KMS-11 (cell line): ENCODE measurements around the gene NAV2.

Experiments
- H2AFZ ChIP-seq: fragments of 200-600 bp; sonication (generic); 2 replicates; pipeline ENCODE4 v1.6.1; 2016; ENCODE audit warnings: antibody characterized with exemption, mixed run types, low read depth
- H3K27ac ChIP-seq: fragments of 200-600 bp; sonication (generic); 2 replicates; pipeline ENCODE4 v1.6.1; 2016; ENCODE audit warnings: mild to moderate bottlenecking, mixed run types
- H3K27me3 ChIP-seq: fragments of 200-600 bp; sonication (generic); 2 replicates; pipeline ENCODE4 v1.6.1; 2017; ENCODE audit warnings: mild to moderate bottlenecking, low read depth, mixed run types, moderate library complexity; ENCODE audit not compliant: insufficient read depth
- H3K36me3 ChIP-seq: fragments of 200-600 bp; sonication (generic); 2 replicates; pipeline ENCODE4 v1.6.1; 2017; ENCODE audit warnings: mild to moderate bottlenecking, mixed run types; ENCODE audit not compliant: insufficient read depth
- H3K4me1 ChIP-seq: fragments of 200-600 bp; sonication (generic); 2 replicates; pipeline ENCODE4 v1.6.1; 2016; ENCODE audit warnings: mild to moderate bottlenecking, low read depth, mixed run types; ENCODE audit not compliant: poor library complexity, severe bottlenecking
- H3K4me2 ChIP-seq: fragments of 200-600 bp; sonication (generic); 2 replicates; pipeline ENCODE4 v1.7.0; 2016; ENCODE audit warnings: mild to moderate bottlenecking, mixed run types
- H3K4me3 ChIP-seq: fragments of 200-600 bp; sonication (generic); IDR thresholded peaks from 2 replicates; pipeline ENCODE4 v1.6.1; 2017; ENCODE audit warnings: low read depth, low read length, mixed read lengths; ENCODE audit not compliant: insufficient read depth
- H3K79me2 ChIP-seq: fragments of 200-600 bp; sonication (generic); 2 replicates; pipeline ENCODE4 v1.6.1; 2016; ENCODE audit warnings: low read depth, mixed run types; ENCODE audit not compliant: insufficient read depth
- H3K9ac ChIP-seq: fragments of 200-600 bp; sonication (generic); 2 replicates; pipeline ENCODE4 v1.6.1; 2016; ENCODE audit warnings: mild to moderate bottlenecking, mixed run types
- H4K20me1 ChIP-seq: fragments of 200-600 bp; sonication (generic); 2 replicates; pipeline ENCODE4 v1.6.1; 2016; ENCODE audit warnings: mild to moderate bottlenecking, mixed run types; ENCODE audit not compliant: insufficient read depth
- TF ChIP-seq, protein P1 (sequence below): fragments of 200-600 bp; sonication (generic); conservative IDR thresholded peaks from 2 replicates; pipeline ENCODE4 v1.6.1; 2017; ENCODE audit warnings: low read depth, mild to moderate bottlenecking, antibody characterized with exemption, low read length, moderate library complexity, mixed read lengths

NAV2 gene

DNA sequence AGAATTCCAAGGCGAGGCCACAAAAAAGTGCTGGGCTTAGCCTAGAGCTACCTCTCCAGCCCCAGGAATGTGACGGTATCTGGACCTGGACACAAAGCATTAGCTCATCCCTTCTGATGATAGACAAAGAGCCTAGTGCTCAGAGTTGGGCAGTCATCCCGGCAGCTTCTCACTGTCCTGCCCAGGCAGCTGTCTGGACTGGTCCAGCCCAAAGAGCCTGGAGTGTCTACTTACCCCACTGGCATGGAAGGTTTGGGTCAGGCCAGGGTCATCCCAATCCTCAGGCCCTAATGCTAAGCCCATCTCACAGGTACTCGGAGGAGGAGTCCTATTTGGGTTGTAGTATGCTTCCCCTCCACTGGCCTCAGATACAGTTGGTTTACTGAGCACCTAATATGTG, 31.0 kb downstream of the NAV2 start:
- no peak overlapping the region for H3K27ac ChIP-seq
- H3K9ac ChIP-seq = no peak overlapping the region
- TF ChIP-seq, protein P1, sequence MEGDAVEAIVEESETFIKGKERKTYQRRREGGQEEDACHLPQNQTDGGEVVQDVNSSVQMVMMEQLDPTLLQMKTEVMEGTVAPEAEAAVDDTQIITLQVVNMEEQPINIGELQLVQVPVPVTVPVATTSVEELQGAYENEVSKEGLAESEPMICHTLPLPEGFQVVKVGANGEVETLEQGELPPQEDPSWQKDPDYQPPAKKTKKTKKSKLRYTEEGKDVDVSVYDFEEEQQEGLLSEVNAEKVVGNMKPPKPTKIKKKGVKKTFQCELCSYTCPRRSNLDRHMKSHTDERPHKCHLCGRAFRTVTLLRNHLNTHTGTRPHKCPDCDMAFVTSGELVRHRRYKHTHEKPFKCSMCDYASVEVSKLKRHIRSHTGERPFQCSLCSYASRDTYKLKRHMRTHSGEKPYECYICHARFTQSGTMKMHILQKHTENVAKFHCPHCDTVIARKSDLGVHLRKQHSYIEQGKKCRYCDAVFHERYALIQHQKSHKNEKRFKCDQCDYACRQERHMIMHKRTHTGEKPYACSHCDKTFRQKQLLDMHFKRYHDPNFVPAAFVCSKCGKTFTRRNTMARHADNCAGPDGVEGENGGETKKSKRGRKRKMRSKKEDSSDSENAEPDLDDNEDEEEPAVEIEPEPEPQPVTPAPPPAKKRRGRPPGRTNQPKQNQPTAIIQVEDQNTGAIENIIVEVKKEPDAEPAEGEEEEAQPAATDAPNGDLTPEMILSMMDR = no peak
- H3K4me3 ChIP-seq = no peak overlapping the region
- no peaks in the 10 kb centered on the region for H3K79me2 ChIP-seq
- H3K4me2 ChIP-seq = no peak overlapping the region
- no peaks in the 10 kb centered on the region for H3K36me3 ChIP-seq
- H3K4me1 ChIP-seq = no peaks in the 10 kb centered on the region
- no peaks in the 10 kb centered on the region for H3K27me3 ChIP-seq
- H4K20me1 ChIP-seq = no peaks in the 10 kb centered on the region
- H2AFZ ChIP-seq = no peak overlapping the region

DNA sequence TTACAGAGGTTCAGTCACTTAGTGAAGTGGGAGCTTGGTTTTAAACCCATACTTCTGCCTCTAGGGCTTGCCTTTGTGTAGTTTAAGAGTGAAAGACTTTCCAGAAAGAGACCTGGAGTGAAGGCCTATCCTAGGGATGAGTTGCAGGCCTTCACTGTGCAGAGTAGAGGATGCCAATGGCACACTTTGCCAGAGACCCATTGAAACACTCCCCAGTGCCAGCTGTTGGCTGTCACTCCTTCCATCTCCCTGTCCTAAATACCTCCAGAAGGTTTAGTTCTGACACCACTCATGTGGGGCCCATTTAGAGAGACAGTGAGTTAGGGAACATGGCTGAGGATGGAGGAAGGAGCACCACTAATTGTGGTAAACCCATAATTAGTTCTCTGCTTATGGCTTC, 31.5 kb downstream of the NAV2 start:
- H3K27me3 ChIP-seq = no peaks in the 10 kb centered on the region
- H3K9ac ChIP-seq = no peak overlapping the region
- no peak overlapping the region for H3K27ac ChIP-seq
- H3K79me2 ChIP-seq = no peaks in the 10 kb centered on the region
- H3K4me2 ChIP-seq = no peak overlapping the region
- no peaks in the 10 kb centered on the region for H4K20me1 ChIP-seq
- H2AFZ ChIP-seq = no peak overlapping the region
- TF ChIP-seq, protein P1 = no peak
- no peaks in the 10 kb centered on the region for H3K36me3 ChIP-seq
- no peaks in the 10 kb centered on the region for H3K4me1 ChIP-seq
- H3K4me3 ChIP-seq = no peak overlapping the region

DNA sequence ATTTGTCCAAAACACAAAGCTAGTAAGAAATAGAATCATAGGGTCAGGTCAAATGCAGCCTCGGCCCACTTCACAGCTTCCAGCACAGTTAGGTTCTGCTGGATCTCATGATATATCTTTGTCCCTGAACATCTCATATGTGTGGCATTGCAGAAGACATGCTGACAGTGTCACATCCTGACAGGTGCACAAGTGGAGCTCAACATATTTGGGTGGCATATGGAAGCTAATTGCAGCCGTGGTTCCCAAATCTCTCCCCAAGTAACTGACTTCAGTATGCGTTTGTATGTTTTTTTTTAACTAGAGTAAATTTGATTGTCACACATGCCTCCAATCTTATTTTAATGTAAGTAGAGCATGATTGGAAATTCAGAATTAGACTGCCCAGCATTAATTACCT, 33.4 kb downstream of the NAV2 start:
- Histone ChIP-seq H3K36me3 (no peaks in the 10 kb centered on the region), H3K27ac (no peak overlapping the region), H3K4me2 (no peak overlapping the region), H3K27me3 (no peaks in the 10 kb centered on the region), H3K4me3 (no peak overlapping the region), H4K20me1 (no peaks in the 10 kb centered on the region), H3K79me2 (no peaks in the 10 kb centered on the region), H2AFZ (no peak overlapping the region), H3K9ac (no peak overlapping the region), H3K4me1 (no peaks in the 10 kb centered on the region)
- TF ChIP-seq, protein P1 = no peak

- no peak overlapping the region for H3K9ac ChIP-seq
- H3K79me2 ChIP-seq = no peaks in the 10 kb centered on the region
- H3K27me3 ChIP-seq = no peaks in the 10 kb centered on the region
- no peak overlapping the region for H3K4me3 ChIP-seq
- TF ChIP-seq, protein P1 = no peak
- no peaks in the 10 kb centered on the region for H3K36me3 ChIP-seq
- no peak overlapping the region for H2AFZ ChIP-seq
- H3K4me2 ChIP-seq = no peak overlapping the region
- no peaks in the 10 kb centered on the region for H4K20me1 ChIP-seq
- no peaks in the 10 kb centered on the region for H3K4me1 ChIP-seq
- H3K27ac ChIP-seq = no peak overlapping the region
These were observed 35.0 kb downstream of the NAV2 start for GRCh38 chr11:19747634-19748033.

- Histone ChIP-seq H3K9ac (no peak overlapping the region), H4K20me1 (no peaks in the 10 kb centered on the region), H3K4me1 (no peaks in the 10 kb centered on the region), H3K36me3 (no peaks in the 10 kb centered on the region), H2AFZ (no peak overlapping the region), H3K27ac (no peak overlapping the region), H3K4me3 (no peak overlapping the region), H3K79me2 (no peaks in the 10 kb centered on the region), H3K4me2 (no peak overlapping the region), H3K27me3 (no peaks in the 10 kb centered on the region)
- TF ChIP-seq, protein P1 = no peak
These were observed 38.4 kb downstream of the NAV2 start for GRCh38 chr11:19751055-19751454.
